ENCODE data around the gene S100A7A.

DNA sequence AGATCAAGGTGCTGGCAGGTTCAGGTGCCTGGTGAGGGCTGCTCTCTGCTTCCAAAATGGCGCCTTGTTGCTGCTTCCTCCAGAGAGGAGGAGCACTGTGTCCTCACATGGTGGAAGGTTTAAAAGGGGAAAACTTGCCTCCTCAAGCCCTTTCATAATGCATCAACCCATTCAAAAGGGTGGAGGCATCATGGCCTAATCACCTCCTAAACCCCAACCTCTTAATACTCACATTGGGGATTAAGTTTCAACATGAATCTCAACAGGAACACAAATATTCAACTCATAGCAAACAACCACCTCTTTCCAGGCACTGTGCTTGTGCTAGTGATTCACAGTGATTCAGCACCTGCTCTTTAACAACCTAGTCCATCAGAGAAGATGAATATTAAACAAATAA, 45.1 kb upstream of the S100A7A start:
- TF ChIP-seq, protein P1, sequence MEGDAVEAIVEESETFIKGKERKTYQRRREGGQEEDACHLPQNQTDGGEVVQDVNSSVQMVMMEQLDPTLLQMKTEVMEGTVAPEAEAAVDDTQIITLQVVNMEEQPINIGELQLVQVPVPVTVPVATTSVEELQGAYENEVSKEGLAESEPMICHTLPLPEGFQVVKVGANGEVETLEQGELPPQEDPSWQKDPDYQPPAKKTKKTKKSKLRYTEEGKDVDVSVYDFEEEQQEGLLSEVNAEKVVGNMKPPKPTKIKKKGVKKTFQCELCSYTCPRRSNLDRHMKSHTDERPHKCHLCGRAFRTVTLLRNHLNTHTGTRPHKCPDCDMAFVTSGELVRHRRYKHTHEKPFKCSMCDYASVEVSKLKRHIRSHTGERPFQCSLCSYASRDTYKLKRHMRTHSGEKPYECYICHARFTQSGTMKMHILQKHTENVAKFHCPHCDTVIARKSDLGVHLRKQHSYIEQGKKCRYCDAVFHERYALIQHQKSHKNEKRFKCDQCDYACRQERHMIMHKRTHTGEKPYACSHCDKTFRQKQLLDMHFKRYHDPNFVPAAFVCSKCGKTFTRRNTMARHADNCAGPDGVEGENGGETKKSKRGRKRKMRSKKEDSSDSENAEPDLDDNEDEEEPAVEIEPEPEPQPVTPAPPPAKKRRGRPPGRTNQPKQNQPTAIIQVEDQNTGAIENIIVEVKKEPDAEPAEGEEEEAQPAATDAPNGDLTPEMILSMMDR (IDR thresholded peaks at IDR 0.05; ENCODE audit: low read depth, low read length, missing input control), result no peak
- TF ChIP-seq, protein P2, sequence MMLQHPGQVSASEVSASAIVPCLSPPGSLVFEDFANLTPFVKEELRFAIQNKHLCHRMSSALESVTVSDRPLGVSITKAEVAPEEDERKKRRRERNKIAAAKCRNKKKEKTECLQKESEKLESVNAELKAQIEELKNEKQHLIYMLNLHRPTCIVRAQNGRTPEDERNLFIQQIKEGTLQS (IDR thresholded peaks at IDR 0.05), result no peak
- TF ChIP-seq, protein P3, sequence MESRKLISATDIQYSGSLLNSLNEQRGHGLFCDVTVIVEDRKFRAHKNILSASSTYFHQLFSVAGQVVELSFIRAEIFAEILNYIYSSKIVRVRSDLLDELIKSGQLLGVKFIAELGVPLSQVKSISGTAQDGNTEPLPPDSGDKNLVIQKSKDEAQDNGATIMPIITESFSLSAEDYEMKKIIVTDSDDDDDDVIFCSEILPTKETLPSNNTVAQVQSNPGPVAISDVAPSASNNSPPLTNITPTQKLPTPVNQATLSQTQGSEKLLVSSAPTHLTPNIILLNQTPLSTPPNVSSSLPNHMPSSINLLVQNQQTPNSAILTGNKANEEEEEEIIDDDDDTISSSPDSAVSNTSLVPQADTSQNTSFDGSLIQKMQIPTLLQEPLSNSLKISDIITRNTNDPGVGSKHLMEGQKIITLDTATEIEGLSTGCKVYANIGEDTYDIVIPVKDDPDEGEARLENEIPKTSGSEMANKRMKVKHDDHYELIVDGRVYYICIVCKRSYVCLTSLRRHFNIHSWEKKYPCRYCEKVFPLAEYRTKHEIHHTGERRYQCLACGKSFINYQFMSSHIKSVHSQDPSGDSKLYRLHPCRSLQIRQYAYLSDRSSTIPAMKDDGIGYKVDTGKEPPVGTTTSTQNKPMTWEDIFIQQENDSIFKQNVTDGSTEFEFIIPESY (IDR thresholded peaks at IDR 0.05), result no peak
- TF ChIP-seq, protein P4, sequence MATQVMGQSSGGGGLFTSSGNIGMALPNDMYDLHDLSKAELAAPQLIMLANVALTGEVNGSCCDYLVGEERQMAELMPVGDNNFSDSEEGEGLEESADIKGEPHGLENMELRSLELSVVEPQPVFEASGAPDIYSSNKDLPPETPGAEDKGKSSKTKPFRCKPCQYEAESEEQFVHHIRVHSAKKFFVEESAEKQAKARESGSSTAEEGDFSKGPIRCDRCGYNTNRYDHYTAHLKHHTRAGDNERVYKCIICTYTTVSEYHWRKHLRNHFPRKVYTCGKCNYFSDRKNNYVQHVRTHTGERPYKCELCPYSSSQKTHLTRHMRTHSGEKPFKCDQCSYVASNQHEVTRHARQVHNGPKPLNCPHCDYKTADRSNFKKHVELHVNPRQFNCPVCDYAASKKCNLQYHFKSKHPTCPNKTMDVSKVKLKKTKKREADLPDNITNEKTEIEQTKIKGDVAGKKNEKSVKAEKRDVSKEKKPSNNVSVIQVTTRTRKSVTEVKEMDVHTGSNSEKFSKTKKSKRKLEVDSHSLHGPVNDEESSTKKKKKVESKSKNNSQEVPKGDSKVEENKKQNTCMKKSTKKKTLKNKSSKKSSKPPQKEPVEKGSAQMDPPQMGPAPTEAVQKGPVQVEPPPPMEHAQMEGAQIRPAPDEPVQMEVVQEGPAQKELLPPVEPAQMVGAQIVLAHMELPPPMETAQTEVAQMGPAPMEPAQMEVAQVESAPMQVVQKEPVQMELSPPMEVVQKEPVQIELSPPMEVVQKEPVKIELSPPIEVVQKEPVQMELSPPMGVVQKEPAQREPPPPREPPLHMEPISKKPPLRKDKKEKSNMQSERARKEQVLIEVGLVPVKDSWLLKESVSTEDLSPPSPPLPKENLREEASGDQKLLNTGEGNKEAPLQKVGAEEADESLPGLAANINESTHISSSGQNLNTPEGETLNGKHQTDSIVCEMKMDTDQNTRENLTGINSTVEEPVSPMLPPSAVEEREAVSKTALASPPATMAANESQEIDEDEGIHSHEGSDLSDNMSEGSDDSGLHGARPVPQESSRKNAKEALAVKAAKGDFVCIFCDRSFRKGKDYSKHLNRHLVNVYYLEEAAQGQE (IDR thresholded peaks at IDR 0.05), result no peak
- TF ChIP-seq JUND (IDR thresholded peaks at IDR 0.05) (no peak), HNF4G (IDR thresholded peaks at IDR 0.05) (no peak), YY1 (IDR thresholded peaks at IDR 0.05) (no peak), TAF1 (conservative IDR thresholded peaks at IDR 0.05) (no peak)
- TF ChIP-seq, protein P5, sequence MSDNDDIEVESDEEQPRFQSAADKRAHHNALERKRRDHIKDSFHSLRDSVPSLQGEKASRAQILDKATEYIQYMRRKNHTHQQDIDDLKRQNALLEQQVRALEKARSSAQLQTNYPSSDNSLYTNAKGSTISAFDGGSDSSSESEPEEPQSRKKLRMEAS (IDR thresholded peaks at IDR 0.05), result no peak
